ENCODE data around the gene HERC5. TPM values are rescaled to one million over a fixed set of nuclear protein-coding genes. Genes with fewer than 3 reads are reported as not detected.
"Not testable (repeated sequence)": the region's sequence is repeated elsewhere in the genome, so short reads cannot be mapped to it uniquely, and the experiment has no call there.

HERC5 gene
- total RNA-seq, 6 experiments from 2014 or later, result 0.05 TPM; not detected in 5

DNA sequence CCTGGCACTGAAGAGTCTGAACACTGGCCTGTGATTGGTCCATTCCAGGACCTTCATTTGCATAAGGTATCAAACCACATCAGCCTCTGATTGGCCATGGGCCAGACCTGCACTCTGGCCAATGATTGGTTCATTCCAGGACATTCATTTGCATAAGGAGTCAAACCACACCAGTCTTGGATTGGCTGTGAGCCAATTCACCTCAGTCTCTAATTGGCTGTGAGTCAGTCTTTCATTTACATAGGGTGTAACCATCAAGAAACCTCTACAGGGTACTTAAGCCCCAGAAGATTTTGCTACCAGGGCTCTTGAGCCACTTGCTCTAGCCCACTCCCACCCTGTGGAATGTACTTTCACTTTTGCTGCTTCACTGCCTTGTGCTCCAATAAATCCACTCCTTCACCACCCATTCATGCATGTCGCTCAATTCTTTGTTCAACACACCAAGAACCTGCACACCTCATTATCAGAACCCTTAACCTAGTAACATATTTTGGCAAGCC, 14.2 kb upstream of the HERC5 start:
- DNase-seq, result no peak
- no peaks in the 10 kb centered on the region for H3K4me1 Mint-ChIP-seq (ENCODE audit: low read depth)
- no peak overlapping the region for H3K4me3 Mint-ChIP-seq
- TF ChIP-seq CTCF (IDR thresholded peaks at IDR 0.05), result no peak
- H3K9me3 Mint-ChIP-seq, result no peaks in the 10 kb centered on the region
- H3K36me3 Mint-ChIP-seq (ENCODE audit: low read depth), result no peaks in the 10 kb centered on the region
- H3K27me3 Mint-ChIP-seq (ENCODE audit: insufficient read depth), result peaks cover 5% of the 10 kb centered on the region; the same call in 1 of the 2 replicates
- H3K27ac Mint-ChIP-seq, result no peak overlapping the region

- no peak for TF ChIP-seq CTCF (IDR thresholded peaks at IDR 0.05)
- H3K9me3 Mint-ChIP-seq, result no peaks in the 10 kb centered on the region
- H3K4me3 Mint-ChIP-seq, result no peak overlapping the region
- peaks cover 7% of the 10 kb centered on the region; the same call in 1 of the 2 replicates for H3K27me3 Mint-ChIP-seq (ENCODE audit: insufficient read depth)
- no peak overlapping the region for H3K27ac Mint-ChIP-seq
- H3K4me1 Mint-ChIP-seq (ENCODE audit: low read depth), result no peaks in the 10 kb centered on the region
- DNase-seq, result no peak
- no peaks in the 10 kb centered on the region for H3K36me3 Mint-ChIP-seq (ENCODE audit: low read depth)
These were observed 13.4 kb upstream of the HERC5 start for GRCh38 chr4:88443486-88443885.

GRCh38 chr4:88445252-88445651, 11.7 kb upstream of the HERC5 start:
- H3K4me1 Mint-ChIP-seq (ENCODE audit: low read depth), result no peaks in the 10 kb centered on the region
- H3K9me3 Mint-ChIP-seq, result no peaks in the 10 kb centered on the region
- DNase-seq, result no peak
- H3K36me3 Mint-ChIP-seq (ENCODE audit: low read depth), result no peaks in the 10 kb centered on the region
- peaks cover 7% of the 10 kb centered on the region; the same call in 1 of the 2 replicates for H3K27me3 Mint-ChIP-seq (ENCODE audit: insufficient read depth)
- no peak overlapping the region for H3K4me3 Mint-ChIP-seq
- no peak for TF ChIP-seq CTCF (IDR thresholded peaks at IDR 0.05)
- H3K27ac Mint-ChIP-seq, result no peak overlapping the region

- Mint-ChIP-seq H3K4me1 (ENCODE audit: low read depth) (no peaks in the 10 kb centered on the region), H3K36me3 (ENCODE audit: low read depth) (no peaks in the 10 kb centered on the region), H3K27me3 (ENCODE audit: insufficient read depth) (peaks cover 7% of the 10 kb centered on the region; the same call in 1 of the 2 replicates), H3K9me3 (no peaks in the 10 kb centered on the region), H3K27ac (no peak overlapping the region), H3K4me3 (no peak overlapping the region)
- DNase-seq, result peak; percentile 5
- TF ChIP-seq CTCF (IDR thresholded peaks at IDR 0.05), result no peak
These were observed 10.8 kb upstream of the HERC5 start for GRCh38 chr4:88446124-88446523.

DNA sequence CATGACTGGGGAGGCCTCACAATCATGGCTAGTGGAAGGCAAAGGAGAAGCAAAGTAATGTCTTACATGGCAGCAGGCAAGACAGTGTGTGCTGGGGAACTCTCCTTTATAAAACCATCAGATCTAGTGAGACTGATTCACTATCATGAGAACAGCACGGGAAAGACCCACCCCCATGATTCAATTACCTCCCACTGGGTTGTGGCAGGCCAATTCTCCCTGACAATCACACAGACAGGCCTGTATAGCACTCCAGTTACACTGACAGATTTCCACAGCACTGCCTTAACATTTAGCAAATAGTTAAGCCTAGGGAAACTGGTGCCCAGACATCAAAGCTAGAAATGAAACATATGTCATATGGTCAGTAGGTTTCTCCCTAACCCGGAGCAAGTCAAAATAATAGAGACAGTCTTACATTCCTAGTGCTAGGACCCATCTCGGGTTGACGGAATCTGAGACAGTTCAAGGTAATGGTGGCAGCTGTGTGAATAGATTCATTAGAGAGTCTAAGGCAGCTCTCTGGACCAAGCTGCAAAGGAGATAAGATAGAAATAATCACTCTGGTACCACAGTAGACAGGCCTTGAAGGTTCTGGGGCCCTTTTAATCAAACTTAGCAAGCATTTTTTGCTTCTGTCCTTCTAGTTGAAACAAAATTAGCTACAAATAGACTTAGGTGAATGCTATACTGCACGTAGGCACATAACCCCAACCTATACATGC, 9.4 kb upstream of the HERC5 start:
- H3K36me3 Mint-ChIP-seq (ENCODE audit: low read depth), result no peaks in the 10 kb centered on the region
- TF ChIP-seq CTCF (IDR thresholded peaks at IDR 0.05), result no peak
- H3K27ac Mint-ChIP-seq, result no peak overlapping the region
- no peak overlapping the region for H3K4me3 Mint-ChIP-seq
- H3K9me3 Mint-ChIP-seq, result no peaks in the 10 kb centered on the region
- DNase-seq, result no peak
- H3K27me3 Mint-ChIP-seq (ENCODE audit: insufficient read depth), result peaks cover 4% of the 10 kb centered on the region; the same call in 1 of the 2 replicates
- no peaks in the 10 kb centered on the region for H3K4me1 Mint-ChIP-seq (ENCODE audit: low read depth)

GRCh38 chr4:88448211-88448765, 8.6 kb upstream of the HERC5 start:
- DNase-seq; H3K27me3 Mint-ChIP-seq (ENCODE audit: insufficient read depth); H3K4me3 Mint-ChIP-seq; H3K27ac Mint-ChIP-seq; H3K9me3 Mint-ChIP-seq; H3K36me3 Mint-ChIP-seq (ENCODE audit: low read depth); H3K4me1 Mint-ChIP-seq (ENCODE audit: low read depth): not testable (repeated sequence)

Data from HFFc6 (cell line).